Activated CD4-positive, alpha-beta memory T cell treated with anti-CD3 and anti-CD28 coated beads for 36 hours (primary cell): ENCODE measurements around the gene SRL. TPM values are rescaled to one million over a fixed set of nuclear protein-coding genes. Genes with fewer than 3 reads are reported as not detected.
"Not testable (repeated sequence)": the region's sequence is repeated elsewhere in the genome, so short reads cannot be mapped to it uniquely, and the experiment has no call there.

Source experiments
- CTCF ChIA-PET: fragments of 350-600 bp; sonication (Branson Sonifier 250); formaldehyde crosslinking; loops from one replicate; lab custom pipeline; 2021; ENCODE audit warnings: antibody characterized with exemption, inconsistent platforms; lab: Charles Lee
- POLR2A ChIA-PET: fragments of 350-600 bp; sonication (Branson Sonifier 250); formaldehyde crosslinking; loops from one replicate; lab custom pipeline; 2021; ENCODE audit warnings: antibody characterized with exemption; lab: Charles Lee
- DNase-seq: peaks from one replicate; pipeline ENCODE4 v3.0.0-alpha.2; 2020
- H3K27ac Mint-ChIP-seq: one replicate; pipeline ENCODE4 v1.8.0; 2021; ENCODE audit warnings: mixed read lengths
- H3K27me3 Mint-ChIP-seq: one replicate; pipeline ENCODE4 v1.8.0; 2021; ENCODE audit warnings: mixed read lengths
- H3K36me3 Mint-ChIP-seq: one replicate; pipeline ENCODE4 v1.8.0; 2021; ENCODE audit warnings: mixed read lengths
- H3K4me1 Mint-ChIP-seq: one replicate; pipeline ENCODE4 v1.8.0; 2021; ENCODE audit warnings: low read depth, mixed read lengths
- H3K4me3 Mint-ChIP-seq: one replicate; pipeline ENCODE4 v1.8.0; 2021; ENCODE audit warnings: mild to moderate bottlenecking, mixed read lengths
- H3K9me3 Mint-ChIP-seq: one replicate; pipeline ENCODE4 v1.8.0; 2021; ENCODE audit warnings: mixed read lengths
- intact Hi-C: fragments of 100-400 bp; cut with micrococcal nuclease; formaldehyde crosslinking; loops from one replicate; pipeline ENCODE4 v1.15.1; 2023
- total RNA-seq, 2 experiments: library from RNA; stranded (reverse); gene quantifications; one replicate each; pipeline ENCODE4 v1.2.3, GENCODE V29; 2021

The SRL gene
- total RNA-seq, 2 experiments from 2014 or later: not detected

GRCh38 chr16:4261557-4262172, 19.8 kb upstream of the SRL start:
- CTCF ChIA-PET: interaction anchor here (0.8 to 3.3 kb wide), 9 partner anchors 8 to 141 kb away, joined by 3 to 15 read pairs (median 5); partner anchors contain the start of gene TFAP4
- H3K36me3 Mint-ChIP-seq: peaks cover 15% of the 10 kb centered on the region
- no peak overlapping the region for H3K4me3 Mint-ChIP-seq
- H3K9me3 Mint-ChIP-seq: no peaks in the 10 kb centered on the region
- H3K4me1 Mint-ChIP-seq: peaks cover 3% of the 10 kb centered on the region
- no peaks in the 10 kb centered on the region for H3K27me3 Mint-ChIP-seq
- H3K27ac Mint-ChIP-seq: no peak overlapping the region
- peak; percentile 59 for DNase-seq
- intact Hi-C loops: no loop called here
- POLR2A ChIA-PET: no interaction called here

GRCh38 chr16:4260360-4260759, 18.5 kb upstream of the SRL start:
- intact Hi-C loops: no loop called here
- Mint-ChIP-seq H3K4me1 (peaks cover 3% of the 10 kb centered on the region), H3K36me3 (peaks cover 15% of the 10 kb centered on the region), H3K27ac (no peak overlapping the region), H3K27me3 (no peaks in the 10 kb centered on the region), H3K9me3 (no peaks in the 10 kb centered on the region), H3K4me3 (no peak overlapping the region)
- POLR2A ChIA-PET: no interaction called here
- CTCF ChIA-PET: interaction anchor here (0.6 to 3.3 kb wide), 4 partner anchors 13 to 143 kb away, joined by 3 to 14 read pairs (median 4); partner anchors contain the start of gene TFAP4
- DNase-seq: no peak

GRCh38 chr16:4257646-4258556, 16.0 kb upstream of the SRL start:
- H3K27ac Mint-ChIP-seq: no peak overlapping the region
- DNase-seq: no peak
- CTCF ChIA-PET: interaction anchor here (1.1 to 2.1 kb wide), 2 partner anchors 12 to 14 kb away, joined by 3 to 7 read pairs; partner anchors contain the start of gene TFAP4
- no peak overlapping the region for H3K4me3 Mint-ChIP-seq
- peaks cover 15% of the 10 kb centered on the region for H3K36me3 Mint-ChIP-seq
- intact Hi-C loops: loop anchor here (10.0 kb wide), 2 partner anchors 357 to 543 kb away; partner anchors contain the start of genes TRAP1 and UBALD1
- peaks cover 5% of the 10 kb centered on the region for H3K4me1 Mint-ChIP-seq
- no peaks in the 10 kb centered on the region for H3K27me3 Mint-ChIP-seq
- POLR2A ChIA-PET: no interaction called here
- H3K9me3 Mint-ChIP-seq: no peaks in the 10 kb centered on the region

- no peaks in the 10 kb centered on the region for H3K36me3 Mint-ChIP-seq
- H3K4me1 Mint-ChIP-seq: peaks cover 5% of the 10 kb centered on the region
- H3K9me3 Mint-ChIP-seq: no peaks in the 10 kb centered on the region
- intact Hi-C loops: loop anchor here (1.0 to 10.0 kb wide), 8 partner anchors 18 to 539 kb away; partner anchors contain the start of genes TRAP1 and UBALD1
- ChIA-PET POLR2A (interaction anchor here (0.8 to 2.3 kb wide), 13 partner anchors 10 to 535 kb away, joined by 3 to 48 read pairs (median 5); partner anchors contain the start of genes ADCY9 and TFAP4), CTCF (interaction anchor here (0.6 to 3.8 kb wide), 65 partner anchors 9 to 703 kb away, joined by 3 to 57 read pairs (median 5); partner anchors contain the start of genes ADCY9, CREBBP, HMOX2 and PAM16)
- H3K27me3 Mint-ChIP-seq: no peaks in the 10 kb centered on the region
- H3K27ac Mint-ChIP-seq: peak overlapping the region; percentile 96
- H3K4me3 Mint-ChIP-seq: peak overlapping the region; percentile 97
- DNase-seq: peak; percentile 100
Observed at GRCh38 chr16:4253394-4254150, 11.7 kb upstream of the SRL start.

- H3K4me1 Mint-ChIP-seq, H3K36me3 Mint-ChIP-seq, DNase-seq, H3K27me3 Mint-ChIP-seq, H3K9me3 Mint-ChIP-seq: not testable (repeated sequence)
- ChIA-PET CTCF (interaction anchor here (1.1 to 3.8 kb wide), 28 partner anchors 9 to 571 kb away, joined by 3 to 57 read pairs (median 12); partner anchors contain the start of genes ADCY9, PAM16, SRL and TFAP4), POLR2A (interaction anchor here (0.8 to 2.3 kb wide), 10 partner anchors 9 to 535 kb away, joined by 3 to 48 read pairs (median 5); partner anchors contain the start of genes ADCY9 and TFAP4)
- Mint-ChIP-seq H3K4me3 (peak overlapping the region; percentile 97), H3K27ac (peak overlapping the region; percentile 96)
- intact Hi-C loops: loop anchor here (1.0 to 10.0 kb wide), 5 partner anchors 138 to 538 kb away; partner anchors contain the start of genes TRAP1 and UBALD1
Observed at GRCh38 chr16:4253012-4253393, 11.1 kb upstream of the SRL start.

GRCh38 chr16:4249530-4250308, 7.8 kb upstream of the SRL start:
- POLR2A ChIA-PET: interaction anchor here (0.6 kb wide), 1 partner anchor 24 kb away, joined by 4 read pairs; no protein-coding TSS in a partner anchor
- H3K4me3 Mint-ChIP-seq: no peak overlapping the region

GRCh38 chr16:4247460-4247784, 5.5 kb upstream of the SRL start:
- intact Hi-C loops: no loop called here
- H3K27me3 Mint-ChIP-seq: no peaks in the 10 kb centered on the region
- DNase-seq: no peak
- H3K4me3 Mint-ChIP-seq: no peak overlapping the region
- ChIA-PET POLR2A (no interaction called here), CTCF (interaction anchor here (2.0 kb wide), 1 partner anchor 264 kb away, joined by 5 read pairs; no protein-coding TSS in a partner anchor)
- no peak overlapping the region for H3K27ac Mint-ChIP-seq
- H3K4me1 Mint-ChIP-seq: no peaks in the 10 kb centered on the region
- H3K9me3 Mint-ChIP-seq: no peaks in the 10 kb centered on the region
- no peaks in the 10 kb centered on the region for H3K36me3 Mint-ChIP-seq

More at GRCh38 chr16:4249530-4250308, 7.8 kb upstream of the SRL start:
- Mint-ChIP-seq H3K4me1 (peaks cover 5% of the 10 kb centered on the region), H3K36me3 (no peaks in the 10 kb centered on the region), H3K9me3 (no peaks in the 10 kb centered on the region), H3K27me3 (no peaks in the 10 kb centered on the region), H3K27ac (no peak overlapping the region)
- no peak for DNase-seq
- CTCF ChIA-PET: no interaction called here
- intact Hi-C loops: loop anchor here (5.0 to 10.0 kb wide), 3 partner anchors 267 to 535 kb away; partner anchors contain the start of genes TRAP1 and UBALD1

GRCh38 chr16:4246777-4247459, 5.0 kb upstream of the SRL start:
- H3K27me3 Mint-ChIP-seq: no peaks in the 10 kb centered on the region
- H3K36me3 Mint-ChIP-seq: no peaks in the 10 kb centered on the region
- ChIA-PET CTCF (interaction anchor here (2.0 kb wide), 1 partner anchor 264 kb away, joined by 5 read pairs; no protein-coding TSS in a partner anchor), POLR2A (interaction anchor here (0.6 kb wide), 1 partner anchor 635 kb away, joined by 3 read pairs; no protein-coding TSS in a partner anchor)
- DNase-seq: no peak
- intact Hi-C loops: no loop called here
- H3K27ac Mint-ChIP-seq: no peak overlapping the region
- H3K4me3 Mint-ChIP-seq: no peak overlapping the region
- H3K4me1 Mint-ChIP-seq: no peaks in the 10 kb centered on the region
- no peaks in the 10 kb centered on the region for H3K9me3 Mint-ChIP-seq

GRCh38 chr16:4245077-4245791, 3.4 kb upstream of the SRL start:
- Mint-ChIP-seq H3K4me3 (no peak overlapping the region), H3K9me3 (no peaks in the 10 kb centered on the region)

More at GRCh38 chr16:4245077-4245791, 3.4 kb upstream of the SRL start:
- intact Hi-C loops: no loop called here
- H3K36me3 Mint-ChIP-seq: no peaks in the 10 kb centered on the region
- H3K27ac Mint-ChIP-seq: no peak overlapping the region
- DNase-seq: no peak
- POLR2A ChIA-PET: interaction anchor here (0.6 kb wide), 1 partner anchor 155 kb away, joined by 3 read pairs; no protein-coding TSS in a partner anchor
- CTCF ChIA-PET: interaction anchor here (0.9 to 3.3 kb wide), 3 partner anchors 9 to 262 kb away, joined by 4 to 15 read pairs (median 5); no protein-coding TSS in a partner anchor
- H3K4me1 Mint-ChIP-seq: no peaks in the 10 kb centered on the region
- H3K27me3 Mint-ChIP-seq: no peaks in the 10 kb centered on the region
